Fibroblast of villous mesenchyme (primary cell): Measurements from ENCODE around the gene WFDC5. TPM values are rescaled to one million over a fixed set of nuclear protein-coding genes. Genes with fewer than 3 reads are reported as not detected.
A peak's percentile ranks its signal among the peaks of the same experiment; 100 is the strongest.

Experiments
- DNase-seq: peaks from one replicate; pipeline ENCODE4 v3.0.0-alpha.2; 2010; ENCODE audit warnings: low read depth
- H3K4me3 ChIP-seq: 2 replicates; pipeline ENCODE4 v1.5.1; 2011; ENCODE audit warnings: low read depth, mild to moderate bottlenecking, low read length
- CTCF ChIP-seq: IDR thresholded peaks from 2 replicates; pipeline ENCODE4 v1.5.1; 2012; ENCODE audit warnings: low read depth, mild to moderate bottlenecking, low read length; ENCODE audit not compliant: insufficient read depth
- total RNA-seq: library from RNA; depleted of rRNA; stranded (reverse); fragments of >200 nt; gene quantifications from 2 replicates; pipeline ENCODE4 v1.2.3, GENCODE V29; 2012

The WFDC5 gene
- total RNA-seq, 1 donor: not detected

GRCh38 chr20:45105317-45105716 is 9.7 kb downstream of the WFDC5 start:
- no peak overlapping the region for H3K4me3 ChIP-seq
- TF ChIP-seq CTCF: no peak
- DNase-seq: no peak

GRCh38 chr20:45104786-45105185 is 10.2 kb downstream of the WFDC5 start:
- peak; percentile 7 for DNase-seq
- no peak for TF ChIP-seq CTCF
- H3K4me3 ChIP-seq: no peak overlapping the region

GRCh38 chr20:45103072-45103471 is 11.9 kb downstream of the WFDC5 start:
- no peak for DNase-seq
- TF ChIP-seq CTCF: no peak
- no peak overlapping the region for H3K4me3 ChIP-seq

- TF ChIP-seq CTCF: no peak
- DNase-seq: no peak
- H3K4me3 ChIP-seq: no peak overlapping the region
Measured at GRCh38 chr20:45101333-45101850, 13.6 kb downstream of the WFDC5 start.

GRCh38 chr20:45100563-45101245 is 14.3 kb downstream of the WFDC5 start, which contains the start of gene KCNS1:
KCNS1 (minus strand) TSS chr20:45101127; CDS start chr20:45099236, 1,891 bp downstream.
- peak within 1 kb of the TSS; percentile 38 for H3K4me3 ChIP-seq
- peak; percentile 11 for DNase-seq
- TF ChIP-seq CTCF: no peak

- peak overlapping the region; percentile 29 for H3K4me3 ChIP-seq
- peak; percentile 37 for DNase-seq
- TF ChIP-seq CTCF: peak; percentile 34
Measured at GRCh38 chr20:45098103-45098773, 16.7 kb downstream of the WFDC5 start.
